Anterior cingulate cortex (tissue), 58 donors: ENCODE results near the gene ZSWIM3.
"Not testable (repeated sequence)": the region's sequence is repeated elsewhere in the genome, so short reads cannot be mapped to it uniquely, and the experiment has no call there.

Experiments used
- DNase-seq, 58 donors: peaks; one replicate each; lab custom pipeline; 2025; lab: John Stamatoyannopoulos, UW

ZSWIM3 gene

DNA sequence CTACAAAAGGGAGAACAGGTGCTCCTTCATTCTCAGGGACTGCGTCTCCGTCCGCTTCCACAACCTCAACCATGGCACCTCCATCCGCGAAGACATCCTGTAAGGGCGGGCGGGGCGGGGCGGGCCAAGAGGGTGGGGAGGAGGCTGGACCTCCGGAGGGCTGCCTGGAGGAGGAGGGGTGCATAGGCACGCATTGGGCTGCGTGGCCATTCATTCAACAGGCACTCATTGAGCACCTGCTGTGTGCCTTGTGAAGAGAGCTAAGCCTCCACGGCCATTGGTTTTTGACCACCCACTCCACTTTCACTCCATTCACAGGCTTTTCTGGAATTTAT is 435 bp downstream of the ZSWIM3 start:
- DNase-seq, result peak in 2 of 58 donors; percentile 47 to 61

DNA sequence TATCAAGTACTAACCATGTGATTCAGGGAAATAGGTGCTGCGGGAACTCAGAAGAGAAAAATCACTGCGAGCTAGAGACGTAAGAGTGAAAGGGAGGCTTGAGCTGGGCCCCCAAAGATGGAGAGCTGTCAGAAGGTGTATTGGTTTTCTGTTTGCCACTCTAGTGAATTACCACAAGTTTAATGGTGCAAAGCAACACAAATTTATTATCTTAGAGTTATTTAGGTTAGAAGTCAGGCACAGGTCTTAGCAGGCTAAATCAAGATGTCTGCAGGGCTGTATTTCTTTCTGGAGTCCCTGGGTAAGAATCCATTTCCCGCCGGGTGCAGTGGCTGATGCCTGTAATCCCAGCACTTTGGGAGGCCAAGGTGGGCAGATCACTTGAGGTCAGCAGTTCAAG is 2.5 kb downstream of the ZSWIM3 start:
- no peak for DNase-seq

DNA sequence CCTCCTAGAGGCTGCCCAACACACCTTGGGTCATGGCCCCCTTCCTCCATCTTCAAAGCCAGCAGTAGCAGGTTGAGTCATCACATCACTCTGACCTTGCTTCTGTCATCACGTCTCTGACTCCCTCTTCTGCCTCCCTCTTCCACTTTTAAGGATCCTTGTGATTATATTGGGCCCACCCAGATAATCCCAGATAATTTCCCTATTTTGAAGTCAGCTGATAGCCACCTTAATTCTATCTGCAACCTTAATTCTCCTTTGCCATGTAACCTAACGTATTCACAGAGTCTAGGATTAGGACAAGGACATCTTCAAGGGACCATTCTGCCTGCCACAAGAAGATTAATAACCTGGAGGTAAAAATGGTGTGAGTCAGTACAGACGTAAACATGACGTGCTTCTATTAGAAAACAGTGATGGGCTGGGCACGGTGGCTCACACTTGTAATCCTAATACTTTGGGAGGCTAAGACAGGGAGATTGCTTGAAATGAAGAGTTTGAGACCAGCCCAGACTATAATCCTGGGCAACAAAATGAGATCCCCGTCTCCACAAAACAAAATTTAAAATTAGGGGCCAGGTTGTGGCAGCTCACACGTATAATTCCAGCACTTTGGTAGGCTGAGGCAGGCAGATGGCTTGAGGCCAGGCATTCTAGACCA is 3.3 kb downstream of the ZSWIM3 start:
- DNase-seq, result no peak

DNA sequence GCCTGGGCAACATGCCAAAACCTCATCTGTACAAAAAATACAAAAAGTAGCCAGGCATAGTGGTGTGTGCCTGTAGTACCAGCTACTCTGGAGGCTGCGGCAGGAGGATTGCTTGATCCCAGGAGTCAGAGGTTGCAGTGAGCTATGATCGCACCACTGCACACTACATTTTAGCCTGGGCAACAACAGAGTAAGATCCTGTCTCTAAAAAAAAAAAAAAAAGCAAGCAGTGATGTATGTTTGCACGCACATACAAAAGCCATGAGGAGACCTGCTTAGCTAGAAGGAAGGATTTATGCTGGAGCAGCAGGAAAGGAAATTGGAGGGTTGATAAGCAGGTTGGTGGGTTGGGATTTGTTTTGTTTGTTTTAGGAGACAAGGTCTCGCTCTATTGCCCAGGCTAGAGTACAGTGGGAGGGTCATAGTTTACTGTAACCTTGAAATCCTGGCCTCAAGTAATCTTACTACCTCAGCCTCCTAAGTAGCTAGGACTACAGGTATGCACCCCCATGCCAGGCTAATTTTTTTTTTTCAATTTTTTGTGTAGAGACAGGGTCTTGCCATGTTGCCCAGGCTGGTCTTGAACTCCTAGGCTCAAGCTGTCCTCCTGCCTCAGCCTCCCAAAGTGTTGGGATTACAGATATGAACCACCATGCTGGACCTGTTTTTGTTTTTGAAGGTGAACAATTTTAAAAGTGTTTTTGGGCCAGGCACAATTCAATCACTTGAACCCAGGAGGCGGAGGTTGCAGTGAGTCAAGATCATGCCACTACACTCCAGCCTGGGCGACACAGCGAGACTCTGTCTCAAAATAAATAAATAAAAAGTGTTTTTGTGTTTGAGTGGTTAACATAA is 4.0 kb downstream of the ZSWIM3 start:
- peak in 1 of 58 donors; percentile 18 for DNase-seq

DNA sequence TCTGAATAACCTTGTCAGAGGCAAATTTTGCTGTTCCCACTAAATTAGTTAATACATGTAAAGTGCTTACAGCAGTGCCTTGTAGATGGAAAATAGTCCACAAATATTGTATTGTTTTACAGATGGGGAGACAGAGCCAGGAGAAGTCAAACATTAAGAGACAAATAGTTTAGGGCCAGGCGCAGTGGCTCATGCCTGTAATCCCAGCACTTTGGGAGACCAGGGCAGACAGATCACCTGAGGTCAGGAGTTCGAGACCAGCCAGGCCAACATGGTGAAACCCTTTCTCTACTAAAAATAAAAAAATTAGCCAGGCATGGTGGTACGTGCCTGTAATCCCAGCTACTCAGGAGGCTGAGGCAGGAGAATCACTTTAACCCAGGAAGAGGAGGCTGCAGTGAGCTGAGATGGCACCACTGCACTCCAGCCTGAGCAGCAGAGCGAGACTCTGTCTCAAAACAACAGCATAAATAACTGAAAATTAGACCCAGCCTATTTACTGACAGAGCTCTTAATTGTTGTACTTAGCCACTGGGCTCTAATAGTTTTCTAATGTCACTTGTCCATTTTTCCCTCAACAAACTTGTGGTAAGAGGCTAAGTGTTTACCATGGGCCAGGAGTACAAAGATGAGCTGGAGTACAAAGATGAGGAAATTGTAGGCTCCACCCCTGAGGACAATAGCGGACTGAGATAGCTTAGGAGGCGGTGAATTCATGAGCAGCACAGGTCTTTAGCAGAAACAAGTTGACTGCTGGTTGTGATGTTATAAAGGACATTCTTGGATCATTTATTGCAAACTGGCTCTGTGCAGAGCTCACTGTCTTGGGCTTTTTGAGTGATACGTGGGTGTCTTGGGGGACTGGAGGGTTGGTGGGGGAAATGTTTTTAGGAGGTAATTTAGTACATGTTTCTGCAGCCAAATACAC is 6.4 kb downstream of the ZSWIM3 start:
- DNase-seq, result no peak

DNA sequence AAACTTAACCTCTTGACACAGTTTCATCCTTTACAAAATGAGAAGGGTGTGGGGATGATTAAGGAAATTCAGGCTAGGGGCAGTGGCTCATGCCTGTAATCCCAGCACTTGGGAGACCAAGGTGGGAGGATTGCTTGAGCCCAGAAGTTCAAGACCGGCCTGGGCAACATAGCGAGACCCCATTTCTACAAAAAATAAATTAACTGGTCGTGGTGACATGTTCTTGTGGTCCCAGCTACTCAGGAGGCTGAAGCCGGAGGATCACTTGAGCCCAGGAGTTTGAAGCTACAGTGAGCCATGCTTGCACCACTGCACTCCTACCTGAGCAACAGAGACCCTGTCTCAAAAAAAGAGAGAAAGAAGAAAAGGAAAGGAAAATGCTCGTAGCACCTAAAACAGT is 9.0 kb downstream of the ZSWIM3 start:
- no peak for DNase-seq

DNA sequence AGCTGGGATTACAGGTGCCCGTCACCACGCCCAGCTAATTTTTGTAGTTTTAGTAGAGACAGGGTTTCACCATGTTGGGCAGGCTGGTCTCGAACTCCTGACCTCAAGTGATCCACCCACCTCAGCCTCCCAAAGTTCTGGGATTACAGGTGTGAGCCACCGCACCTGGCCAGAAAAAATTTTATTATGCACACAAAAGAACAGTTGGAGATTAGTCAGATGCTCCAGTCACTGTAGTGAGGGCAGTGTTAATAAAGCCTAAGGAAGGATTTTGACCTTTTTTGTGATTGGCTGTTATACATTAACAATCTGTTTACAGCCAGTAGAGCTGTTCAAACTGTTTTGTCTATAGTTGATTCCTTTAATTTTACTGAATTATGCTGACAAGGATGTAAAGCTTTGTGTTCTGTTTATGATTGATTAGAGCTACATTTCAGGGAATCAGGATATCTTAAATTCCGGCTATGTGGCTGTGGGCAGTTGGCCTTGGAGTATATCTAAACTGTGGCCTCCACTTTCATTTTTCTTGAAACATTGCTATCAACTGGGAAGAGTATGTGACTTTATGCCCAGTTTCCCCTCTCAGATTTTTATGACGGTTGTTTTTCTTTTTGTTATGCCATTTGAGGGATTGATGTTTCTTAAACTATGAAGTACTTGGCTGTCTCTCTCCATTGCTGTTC is 9.9 kb downstream of the ZSWIM3 start:
- DNase-seq, result no peak

DNA sequence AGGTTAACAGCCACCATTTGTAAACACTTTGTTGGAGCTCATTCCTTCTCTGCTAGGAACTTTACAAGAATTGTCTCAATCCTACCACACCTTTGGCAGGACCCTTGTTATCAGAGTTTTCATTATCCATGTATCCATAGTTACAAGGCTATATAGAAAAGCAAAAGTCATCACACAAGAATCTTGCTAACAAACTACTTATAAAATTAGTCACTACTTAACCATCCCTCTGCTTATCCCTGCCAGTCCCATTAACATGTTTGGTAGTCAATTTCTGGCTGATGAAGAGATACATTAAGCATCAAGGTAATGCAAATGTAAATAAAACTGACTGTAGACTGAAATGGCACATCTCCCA is 10.4 kb downstream of the ZSWIM3 start:
- DNase-seq, result no peak

DNA sequence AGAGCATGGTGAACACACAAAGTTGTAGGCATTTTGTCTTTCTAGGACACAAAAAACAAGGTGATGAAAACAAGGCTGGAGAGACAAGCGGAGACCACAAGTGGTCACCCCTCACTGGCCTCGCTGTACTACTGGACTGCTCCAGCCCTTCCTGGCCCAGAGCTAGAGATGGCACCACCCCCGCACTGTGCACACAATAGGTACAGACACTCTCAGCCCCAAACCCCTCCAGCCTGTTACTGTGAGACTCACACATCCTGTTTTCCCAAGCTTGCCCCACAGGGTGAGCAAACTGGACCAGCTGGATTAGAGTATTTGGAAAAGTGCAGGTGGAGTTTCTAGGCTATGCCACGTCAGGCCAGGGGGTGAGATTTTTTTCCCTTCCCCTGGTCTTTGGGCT is 15.2 kb downstream of the ZSWIM3 start:
- DNase-seq, result no peak

DNA sequence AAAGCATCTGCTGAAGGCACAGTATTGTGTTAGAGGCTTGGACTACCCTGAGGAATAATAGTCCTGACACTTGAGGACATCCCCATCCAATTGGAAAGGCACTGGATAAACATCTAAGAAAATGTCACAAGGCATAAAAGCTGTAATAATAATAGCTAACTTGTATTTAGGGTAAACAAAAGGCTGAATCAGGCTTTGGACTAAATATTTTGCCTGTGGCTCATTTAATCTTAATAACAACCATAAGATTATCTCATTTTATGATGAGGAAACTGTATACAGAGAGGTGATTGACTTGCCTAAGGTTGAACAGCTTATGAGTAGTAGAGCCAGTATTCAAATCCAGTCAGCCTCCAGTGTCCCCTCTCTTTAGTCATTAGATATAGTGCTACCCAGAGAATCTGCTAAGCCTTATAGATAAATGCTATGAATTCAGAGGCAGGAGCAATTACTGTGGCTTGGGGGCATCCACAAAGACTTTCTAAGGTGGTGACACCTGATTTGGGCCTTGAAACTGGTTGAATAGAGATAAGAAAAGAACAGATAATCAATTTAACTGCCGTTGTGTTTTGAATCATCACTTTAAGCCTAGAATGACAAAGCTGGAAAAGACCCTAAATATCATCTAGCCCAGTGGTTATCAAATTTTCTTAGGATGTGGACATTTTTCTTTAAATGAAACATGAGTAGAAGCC is 16.1 kb downstream of the ZSWIM3 start:
- DNase-seq, result no peak

DNA sequence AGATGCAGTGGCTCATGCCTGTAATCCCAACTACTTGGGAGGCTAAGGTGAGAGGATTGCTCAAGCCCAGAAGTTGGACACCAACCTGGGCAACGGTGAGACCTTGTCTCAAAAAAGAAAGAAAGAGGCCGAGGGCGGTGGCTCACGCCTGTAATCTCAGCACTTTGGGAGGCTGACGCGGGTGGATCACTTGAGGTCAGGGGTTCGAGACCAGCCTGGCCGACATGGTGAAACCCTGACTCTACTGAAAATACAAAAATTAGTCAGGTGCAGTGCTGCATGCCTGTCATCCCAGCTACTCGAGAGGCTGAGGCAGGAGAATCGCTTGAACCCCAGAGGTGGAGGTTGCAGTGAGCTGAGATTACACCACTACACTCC is 16.7 kb downstream of the ZSWIM3 start:
- DNase-seq, result not testable (repeated sequence)

DNA sequence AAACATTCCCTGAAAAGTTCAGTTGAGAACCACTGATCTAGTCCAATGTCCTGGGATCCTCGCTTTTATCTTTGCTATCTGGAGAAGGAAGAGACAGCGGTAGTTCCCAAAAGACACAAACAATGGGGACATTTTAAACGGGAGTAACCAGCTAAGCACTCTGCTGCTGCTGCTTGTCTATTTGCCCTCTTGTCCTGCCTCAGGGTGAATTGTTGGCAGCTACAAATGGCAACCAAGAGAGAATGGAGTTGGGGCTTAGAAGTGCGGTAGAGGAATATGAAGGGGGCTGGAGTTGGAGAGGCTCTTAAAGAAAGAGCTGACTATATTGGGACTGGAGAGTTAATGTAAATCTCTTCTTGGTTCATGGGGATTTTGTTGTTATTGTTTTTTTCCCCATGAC is 17.2 kb downstream of the ZSWIM3 start:
- no peak for DNase-seq

DNA sequence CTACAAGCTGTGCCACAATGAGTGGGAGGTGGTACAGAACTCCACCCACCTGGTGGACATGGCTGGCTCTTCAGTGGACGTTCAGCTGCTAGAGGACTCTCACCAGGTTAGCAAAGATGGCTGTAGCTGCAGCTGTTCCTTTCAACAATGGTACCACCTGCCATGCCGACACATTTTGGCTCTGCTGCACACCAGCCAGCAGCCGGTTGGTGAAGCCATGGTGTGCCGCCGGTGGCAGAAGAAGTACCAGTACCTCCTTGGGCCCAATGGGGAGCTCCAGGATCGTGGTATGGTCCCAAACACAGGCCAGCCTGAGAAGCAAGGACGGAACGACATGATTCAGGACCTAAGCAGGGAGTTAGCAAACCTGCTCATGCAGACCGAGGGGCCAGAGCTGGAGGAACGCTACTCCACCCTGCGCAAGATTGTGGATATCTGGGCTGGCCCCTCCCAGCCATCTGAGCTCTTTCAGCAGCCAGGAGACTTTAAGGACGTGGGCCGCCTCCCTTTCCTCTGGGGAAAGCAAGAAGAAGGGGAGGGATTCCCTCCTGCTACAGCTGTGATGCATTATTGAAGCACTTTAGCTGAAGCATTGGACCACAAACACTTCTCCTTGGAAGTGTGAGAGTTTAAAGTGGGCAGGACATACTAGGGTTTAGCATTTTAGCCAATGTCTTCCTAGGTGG is 20.8 kb downstream of the ZSWIM3 start:
- DNase-seq, result peak in 4 of 58 donors; percentile 3 to 21 (median 20)

DNA sequence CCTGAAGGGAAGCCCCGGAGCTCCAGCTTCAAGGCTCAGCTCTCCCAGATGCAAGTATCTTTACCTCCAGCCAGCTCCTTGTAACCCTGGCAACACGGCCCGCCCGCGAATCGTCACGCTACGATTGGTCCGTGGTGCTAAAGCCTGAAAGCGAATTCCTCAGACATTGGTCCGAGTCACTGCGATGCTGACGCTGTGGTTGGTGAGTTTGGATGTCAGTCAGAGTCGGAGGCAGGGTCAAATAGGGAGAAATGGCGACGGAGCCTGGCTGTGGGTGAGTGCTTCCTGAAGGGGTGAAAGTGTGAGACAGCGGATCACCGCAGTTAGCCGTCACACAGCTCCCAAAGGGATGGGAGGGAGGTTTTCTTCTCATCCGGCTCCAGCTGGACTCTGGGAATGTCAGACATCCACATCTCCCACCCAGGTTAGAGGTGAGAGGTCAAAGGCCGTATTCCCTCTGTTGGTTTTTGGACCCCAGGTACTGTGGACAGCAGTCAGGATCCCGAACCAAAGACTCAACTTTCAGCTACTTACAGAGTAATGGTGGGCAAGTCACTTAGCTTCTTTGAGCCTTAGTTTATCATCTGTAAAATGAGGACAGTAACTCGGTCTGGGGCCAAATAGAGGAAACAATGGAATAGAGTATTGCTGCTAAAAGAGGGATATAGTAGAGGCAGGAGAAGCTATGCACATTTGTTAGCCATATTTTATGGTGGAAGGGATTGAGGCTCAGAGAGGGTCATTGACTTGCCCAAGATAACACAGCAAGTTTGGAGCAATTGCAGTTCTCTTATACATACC is 23.8 kb downstream of the ZSWIM3 start, which contains the start of gene ZSWIM1:
TSS of gene ZSWIM1 (plus strand) at position 240 of the 801 bp plus-strand sequence. CDS start 1,366 bp downstream, outside the sequence.
- DNase-seq, result peak; percentile 82 to 99 (median 98)

DNA sequence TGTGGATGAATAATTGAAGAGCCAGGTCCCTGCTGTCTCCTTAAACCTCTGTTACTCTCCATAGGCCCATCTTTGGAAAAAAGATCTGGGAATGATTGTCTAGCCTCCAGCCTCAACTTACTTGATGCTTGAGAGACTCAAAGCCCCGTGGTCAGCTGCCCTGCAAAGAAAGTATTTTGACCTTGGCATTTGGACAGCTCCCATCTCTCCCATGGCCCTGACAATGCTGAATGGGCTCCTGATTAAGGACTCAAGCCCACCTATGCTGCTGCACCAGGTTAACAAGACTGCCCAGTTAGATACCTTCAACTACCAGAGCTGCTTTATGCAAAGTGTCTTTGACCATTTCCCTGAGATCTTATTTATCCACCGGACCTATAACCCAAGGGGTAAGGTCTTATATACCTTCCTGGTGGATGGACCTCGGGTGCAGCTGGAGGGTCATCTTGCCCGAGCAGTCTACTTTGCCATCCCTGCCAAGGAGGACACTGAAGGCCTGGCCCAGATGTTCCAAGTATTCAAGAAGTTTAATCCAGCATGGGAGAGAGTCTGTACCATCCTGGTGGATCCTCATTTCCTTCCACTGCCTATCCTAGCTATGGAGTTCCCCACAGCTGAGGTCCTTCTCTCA is 25.2 kb downstream of the ZSWIM3 start:
- DNase-seq, result no peak

DNA sequence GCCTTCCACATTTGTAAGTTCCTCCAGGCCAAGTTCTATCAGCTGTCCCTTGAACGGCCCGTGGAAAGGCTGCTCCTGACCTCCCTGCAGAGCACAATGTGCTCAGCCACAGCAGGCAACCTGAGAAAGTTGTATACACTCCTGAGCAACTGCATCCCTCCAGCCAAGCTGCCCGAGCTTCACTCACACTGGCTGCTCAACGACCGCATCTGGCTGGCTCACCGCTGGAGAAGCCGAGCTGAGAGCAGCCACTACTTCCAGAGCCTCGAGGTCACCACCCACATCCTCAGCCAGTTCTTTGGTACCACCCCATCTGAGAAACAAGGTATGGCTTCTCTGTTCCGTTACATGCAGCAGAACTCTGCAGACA is 25.7 kb downstream of the ZSWIM3 start:
- DNase-seq, result no peak

DNA sequence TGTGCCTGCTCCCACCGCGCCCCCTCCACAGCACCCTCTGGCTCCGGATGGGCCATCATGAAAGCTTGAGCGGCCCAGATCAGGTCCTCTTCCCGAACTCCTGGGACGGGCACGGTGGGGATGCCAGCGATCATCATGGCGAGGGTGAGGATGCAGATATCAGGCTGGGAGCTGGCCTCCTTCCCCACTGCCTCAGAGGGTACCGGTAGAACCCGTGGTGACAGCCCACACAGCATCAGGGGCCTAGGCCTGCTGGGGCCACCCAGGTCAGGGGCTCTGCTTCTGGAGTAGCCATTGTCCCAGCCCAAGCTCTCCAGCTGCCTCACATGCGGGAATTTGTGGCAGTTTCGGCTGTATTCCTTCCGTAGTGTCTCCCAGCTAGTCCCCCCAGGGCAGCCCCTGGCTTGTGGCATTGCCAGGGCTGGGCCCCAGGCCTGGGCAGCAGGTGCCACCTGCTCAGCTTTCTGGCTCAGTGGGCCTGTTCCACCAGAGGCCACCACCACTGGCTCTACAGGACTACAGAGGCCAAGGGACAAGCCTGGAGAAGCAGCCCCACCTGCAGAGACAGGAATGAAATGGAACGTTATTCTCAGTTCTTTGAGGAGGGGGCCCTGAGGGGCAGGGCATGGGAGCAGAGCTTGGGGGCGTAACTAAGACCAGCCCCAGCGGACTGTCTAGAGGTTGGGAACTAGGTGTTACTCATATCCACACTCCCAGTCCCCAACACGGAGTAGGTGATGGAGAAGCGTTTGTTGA is 29.4 kb downstream of the ZSWIM3 start:
- DNase-seq, result no peak
